NB4 (cell line): Measurements from ENCODE around the gene MAGEA9.
A peak's percentile ranks its signal among the peaks of the same experiment; 100 is the strongest.
"Not testable (repeated sequence)": the region's sequence is repeated elsewhere in the genome, so short reads cannot be mapped to it uniquely, and the experiment has no call there.

Experiments used
- DNase-seq: peaks from one replicate; pipeline ENCODE4 v3.0.0; 2010; ENCODE audit warnings: low read depth
- H3K4me3 ChIP-seq: one replicate; pipeline ENCODE4 v1.5.1; 2011; ENCODE audit warnings: mild to moderate bottlenecking, low read depth, low read length, moderate library complexity
- MYC ChIP-seq: IDR thresholded peaks from 2 replicates; pipeline ENCODE4 v1.6.1; 2011; ENCODE audit warnings: low read depth, low read length
- POLR2A ChIP-seq: IDR thresholded peaks from 2 replicates; pipeline ENCODE4 v1.6.1; 2011; ENCODE audit warnings: mild to moderate bottlenecking; ENCODE audit not compliant: insufficient read length; ENCODE audit errors: extremely low read depth
- TF ChIP-seq, protein P1 (sequence below): IDR thresholded peaks from one replicate; pipeline ENCODE4 v1.5.1; 2012; ENCODE audit warnings: low read depth, low read length
- TF ChIP-seq, protein P2 (sequence below): IDR thresholded peaks from 2 replicates; pipeline ENCODE4 v1.6.1; 2011; ENCODE audit warnings: low read depth, low read length

MAGEA9 gene

DNA sequence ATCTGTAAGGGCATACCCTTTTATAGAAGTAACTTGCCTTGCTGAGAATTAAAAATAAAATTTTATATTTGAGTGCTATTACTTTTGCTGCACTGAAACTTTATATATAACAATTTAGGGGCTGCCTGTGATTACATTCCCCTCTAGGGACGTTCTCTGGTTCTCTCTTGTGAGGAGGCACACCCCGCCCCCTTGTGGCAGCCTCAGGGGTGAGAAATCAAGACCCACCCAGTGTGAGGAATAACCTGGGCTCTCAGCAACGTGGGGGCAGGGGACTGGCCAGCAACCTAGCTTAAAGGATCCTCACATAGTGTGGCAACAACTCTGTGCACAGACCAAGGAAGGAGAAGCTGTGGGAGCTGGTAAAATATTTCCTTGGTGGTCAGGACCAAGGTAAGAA is 43.7 kb downstream of the MAGEA9 start:
- peak; percentile 37 for DNase-seq
- TF ChIP-seq POLR2A: no peak
- TF ChIP-seq, protein P1, sequence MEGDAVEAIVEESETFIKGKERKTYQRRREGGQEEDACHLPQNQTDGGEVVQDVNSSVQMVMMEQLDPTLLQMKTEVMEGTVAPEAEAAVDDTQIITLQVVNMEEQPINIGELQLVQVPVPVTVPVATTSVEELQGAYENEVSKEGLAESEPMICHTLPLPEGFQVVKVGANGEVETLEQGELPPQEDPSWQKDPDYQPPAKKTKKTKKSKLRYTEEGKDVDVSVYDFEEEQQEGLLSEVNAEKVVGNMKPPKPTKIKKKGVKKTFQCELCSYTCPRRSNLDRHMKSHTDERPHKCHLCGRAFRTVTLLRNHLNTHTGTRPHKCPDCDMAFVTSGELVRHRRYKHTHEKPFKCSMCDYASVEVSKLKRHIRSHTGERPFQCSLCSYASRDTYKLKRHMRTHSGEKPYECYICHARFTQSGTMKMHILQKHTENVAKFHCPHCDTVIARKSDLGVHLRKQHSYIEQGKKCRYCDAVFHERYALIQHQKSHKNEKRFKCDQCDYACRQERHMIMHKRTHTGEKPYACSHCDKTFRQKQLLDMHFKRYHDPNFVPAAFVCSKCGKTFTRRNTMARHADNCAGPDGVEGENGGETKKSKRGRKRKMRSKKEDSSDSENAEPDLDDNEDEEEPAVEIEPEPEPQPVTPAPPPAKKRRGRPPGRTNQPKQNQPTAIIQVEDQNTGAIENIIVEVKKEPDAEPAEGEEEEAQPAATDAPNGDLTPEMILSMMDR: peak; percentile 42
- H3K4me3 ChIP-seq: no peak overlapping the region

DNA sequence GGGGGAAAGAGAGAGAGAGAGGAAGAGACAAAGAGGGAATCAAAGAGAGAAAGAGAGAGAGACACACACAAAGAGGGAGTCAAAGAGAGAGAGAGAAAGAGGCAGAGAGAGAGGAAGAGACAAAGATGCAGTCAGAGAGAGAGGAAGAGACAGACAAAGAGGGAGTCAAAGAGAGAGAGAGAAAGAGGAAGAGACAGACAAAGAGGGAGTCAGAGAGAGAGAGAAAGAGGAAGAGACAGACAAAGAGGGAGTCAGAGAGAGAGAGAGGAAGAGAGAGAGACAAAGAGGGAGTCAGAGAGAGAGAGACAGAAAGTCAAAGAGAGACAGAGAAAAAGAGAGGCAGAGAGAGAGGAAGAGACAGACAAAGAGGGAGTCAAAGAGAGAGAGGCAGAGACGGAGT is 45.5 kb downstream of the MAGEA9 start:
- no peak overlapping the region for H3K4me3 ChIP-seq
- TF ChIP-seq POLR2A (no peak), MYC (no peak)
- TF ChIP-seq, protein P1: no peak
- TF ChIP-seq, protein P2, sequence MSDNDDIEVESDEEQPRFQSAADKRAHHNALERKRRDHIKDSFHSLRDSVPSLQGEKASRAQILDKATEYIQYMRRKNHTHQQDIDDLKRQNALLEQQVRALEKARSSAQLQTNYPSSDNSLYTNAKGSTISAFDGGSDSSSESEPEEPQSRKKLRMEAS: no peak
- no peak for DNase-seq

DNA sequence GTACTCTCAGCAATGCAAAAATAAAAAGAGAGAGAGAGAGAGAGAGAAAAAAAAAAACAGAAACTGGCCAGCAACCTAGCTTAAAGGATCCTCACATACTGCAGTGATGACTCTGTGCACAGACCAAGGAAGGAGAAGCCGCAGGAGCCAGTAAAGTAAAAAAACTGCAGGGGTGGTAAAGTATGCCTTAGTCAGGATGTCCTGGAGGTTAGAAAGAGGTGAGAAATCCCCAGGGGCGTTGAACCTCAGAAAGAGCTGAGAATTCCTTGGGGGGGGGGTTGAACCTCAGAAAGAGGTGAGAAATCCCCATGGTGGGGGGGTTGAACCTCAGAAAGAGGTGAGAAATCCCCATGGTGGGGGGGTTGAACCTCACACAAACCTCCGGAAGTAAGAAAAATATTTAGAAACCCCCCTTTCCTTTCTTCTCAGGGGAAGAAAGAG is 48.0 kb downstream of the MAGEA9 start:
- H3K4me3 ChIP-seq: no peak overlapping the region
- no peak for DNase-seq
- TF ChIP-seq, protein P2: no peak
- TF ChIP-seq, protein P1: no peak
- no peak for TF ChIP-seq MYC
- no peak for TF ChIP-seq POLR2A

DNA sequence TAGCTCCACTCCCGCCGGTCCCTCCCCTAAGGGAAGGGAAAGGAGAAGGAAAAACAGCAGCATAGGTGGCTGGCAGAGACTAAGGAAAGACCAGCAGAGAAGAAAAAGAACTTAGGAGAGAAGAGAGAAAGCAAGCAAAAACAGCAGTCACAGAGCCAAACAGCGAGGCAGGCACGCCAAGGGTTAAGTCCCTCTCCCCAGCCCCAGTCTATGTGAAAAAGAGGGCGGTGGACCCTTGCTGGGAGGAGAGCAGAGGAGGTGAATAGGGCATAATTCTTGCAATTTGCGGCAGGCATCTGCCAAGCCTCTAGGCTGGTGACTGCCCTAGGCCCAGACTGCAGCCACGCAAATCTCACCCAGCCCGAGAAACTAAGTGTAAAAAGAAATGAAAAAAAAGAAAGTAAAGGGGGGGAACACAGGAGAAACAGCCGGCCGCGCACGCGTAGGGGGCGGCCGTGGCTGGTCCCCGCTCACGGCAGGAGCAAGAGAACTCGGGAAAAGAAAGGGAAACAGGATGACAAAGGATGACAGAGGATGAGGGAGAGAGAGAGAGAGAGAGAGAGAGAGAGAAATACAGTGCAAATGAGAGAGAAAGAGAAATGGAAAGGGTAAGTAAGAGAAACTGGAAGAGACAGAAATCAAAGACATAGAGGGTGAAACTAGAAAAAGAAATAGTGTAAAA is 48.6 kb downstream of the MAGEA9 start:
- no peak for TF ChIP-seq POLR2A
- TF ChIP-seq, protein P1: no peak
- TF ChIP-seq, protein P2: no peak
- TF ChIP-seq MYC: no peak
- no peak overlapping the region for H3K4me3 ChIP-seq
- DNase-seq: no peak

DNA sequence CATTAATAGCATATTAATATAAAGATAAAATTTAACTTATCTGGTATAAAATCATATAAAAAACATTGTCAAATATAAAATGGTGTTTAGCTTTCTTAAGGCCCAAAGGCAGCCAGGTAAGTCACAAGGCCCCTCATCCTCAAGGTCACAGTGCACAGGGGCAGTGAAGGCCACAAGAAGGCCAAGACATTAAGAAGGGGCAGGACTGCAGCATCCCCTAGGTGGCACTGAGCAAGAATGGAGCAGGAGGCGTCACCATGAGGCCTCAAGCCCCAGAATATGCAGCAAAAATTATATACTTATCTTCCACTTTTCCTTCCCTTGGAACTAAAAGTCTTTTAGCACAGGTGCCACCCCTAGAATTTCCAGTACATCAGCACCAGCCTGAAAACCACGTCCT is 49.7 kb downstream of the MAGEA9 start:
- TF ChIP-seq MYC: no peak
- no peak overlapping the region for H3K4me3 ChIP-seq
- DNase-seq: no peak

DNA sequence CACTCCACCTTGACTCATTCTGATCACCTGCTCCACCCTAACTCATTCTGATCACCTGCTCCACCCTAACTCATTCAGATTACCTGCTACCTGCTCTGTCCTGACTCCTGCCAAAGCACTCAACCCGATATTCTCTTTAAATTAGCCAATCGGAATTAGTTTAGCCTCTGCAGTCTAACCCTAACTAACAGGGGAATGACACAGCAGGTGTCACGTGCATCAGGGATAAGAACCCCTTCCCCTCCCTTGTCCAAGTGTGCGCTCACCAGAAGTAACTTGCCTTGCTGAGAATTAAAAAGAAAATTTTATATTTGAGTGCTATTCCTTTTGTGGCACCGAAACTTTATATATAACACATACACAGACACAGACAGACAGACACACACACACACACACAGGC is 55.0 kb downstream of the MAGEA9 start:
- H3K4me3 ChIP-seq, DNase-seq: not testable (repeated sequence)

DNA sequence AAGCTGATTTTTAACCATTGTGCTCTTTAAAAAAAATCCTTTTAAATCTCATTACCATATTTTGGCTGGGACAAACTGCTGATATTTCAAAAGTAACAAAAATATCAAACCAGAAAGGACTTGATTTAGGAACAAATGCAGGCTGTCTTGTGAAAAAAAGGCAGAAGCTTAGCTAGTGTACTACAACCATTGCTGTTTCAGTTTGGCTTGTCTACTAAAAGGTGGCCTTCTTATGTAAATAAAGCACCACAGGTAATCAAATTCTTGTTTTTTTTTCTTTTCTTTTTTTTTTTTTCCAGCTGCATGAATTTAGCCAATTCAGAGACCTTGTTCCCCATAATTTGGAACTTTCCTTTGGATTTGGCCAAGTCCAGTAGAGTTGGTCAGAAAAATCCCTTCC is 55.4 kb downstream of the MAGEA9 start:
- H3K4me3 ChIP-seq: no peak overlapping the region
- TF ChIP-seq, protein P1: no peak
- TF ChIP-seq POLR2A (no peak), MYC (no peak)
- TF ChIP-seq, protein P2: no peak
- DNase-seq: no peak
